GM21528 (cell line): ENCODE data around the gene SLC5A5.
A peak's percentile ranks its signal among the peaks of the same experiment; 100 is the strongest.

Source experiments
- ATAC-seq: cut with Tn5 transposase; IDR thresholded peaks from one replicate; pipeline ENCODE4 v1.9.1; 2021; ENCODE audit warnings: mild to moderate bottlenecking, moderate library complexity; ENCODE audit not compliant: unreplicated experiment, low FRiP score

SLC5A5 gene

GRCh38 chr19:17846146-17846545 is 25.6 kb upstream of the SLC5A5 start:
- no peak for ATAC-seq

DNA sequence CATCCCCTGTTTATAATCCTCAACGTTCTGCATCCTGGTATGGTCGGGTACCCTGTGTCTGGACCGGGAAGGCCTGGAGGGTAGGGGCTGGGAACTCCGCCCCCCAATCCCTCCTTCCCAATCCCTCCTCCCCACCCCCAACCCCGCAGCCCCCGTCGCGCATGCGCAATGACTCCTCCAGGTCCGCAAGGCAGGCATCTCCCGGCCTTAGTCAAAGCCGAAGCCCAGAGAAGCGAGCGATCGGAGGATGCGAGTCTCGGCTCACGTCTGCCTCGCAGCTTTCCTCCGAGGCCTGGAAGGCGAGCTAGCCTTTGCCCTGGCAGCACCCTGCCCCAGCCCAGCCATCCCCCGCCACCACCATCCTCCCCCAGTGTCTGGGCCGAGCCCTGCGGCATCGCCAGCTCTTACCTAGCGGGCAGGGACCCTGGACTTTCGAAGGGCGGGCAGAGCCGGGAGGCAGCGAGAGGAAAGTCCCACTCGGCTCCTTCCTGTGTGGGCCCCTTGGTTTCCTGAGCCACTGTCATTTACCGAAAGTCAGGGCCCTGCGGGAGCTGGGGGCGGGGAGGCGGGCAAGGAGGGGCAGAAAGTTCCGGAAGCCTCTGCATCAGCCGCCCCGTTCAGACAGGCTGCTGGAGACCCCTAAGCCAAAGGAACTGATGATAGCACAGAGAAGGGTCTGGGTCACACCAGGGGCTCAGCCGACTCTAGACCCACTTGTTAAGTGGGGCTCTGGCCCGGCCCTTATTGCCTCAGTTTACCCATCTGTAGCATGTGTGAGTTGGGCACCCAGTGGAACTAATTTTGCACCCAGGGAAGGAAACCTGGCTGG is 24.0 kb upstream of the SLC5A5 start, which contains the start of gene JAK3:
TSS of gene JAK3 (minus strand) at position 445 of the 829 bp plus-strand sequence. CDS start 3,565 bp downstream, outside the sequence.
- peak; percentile 52 for ATAC-seq

DNA sequence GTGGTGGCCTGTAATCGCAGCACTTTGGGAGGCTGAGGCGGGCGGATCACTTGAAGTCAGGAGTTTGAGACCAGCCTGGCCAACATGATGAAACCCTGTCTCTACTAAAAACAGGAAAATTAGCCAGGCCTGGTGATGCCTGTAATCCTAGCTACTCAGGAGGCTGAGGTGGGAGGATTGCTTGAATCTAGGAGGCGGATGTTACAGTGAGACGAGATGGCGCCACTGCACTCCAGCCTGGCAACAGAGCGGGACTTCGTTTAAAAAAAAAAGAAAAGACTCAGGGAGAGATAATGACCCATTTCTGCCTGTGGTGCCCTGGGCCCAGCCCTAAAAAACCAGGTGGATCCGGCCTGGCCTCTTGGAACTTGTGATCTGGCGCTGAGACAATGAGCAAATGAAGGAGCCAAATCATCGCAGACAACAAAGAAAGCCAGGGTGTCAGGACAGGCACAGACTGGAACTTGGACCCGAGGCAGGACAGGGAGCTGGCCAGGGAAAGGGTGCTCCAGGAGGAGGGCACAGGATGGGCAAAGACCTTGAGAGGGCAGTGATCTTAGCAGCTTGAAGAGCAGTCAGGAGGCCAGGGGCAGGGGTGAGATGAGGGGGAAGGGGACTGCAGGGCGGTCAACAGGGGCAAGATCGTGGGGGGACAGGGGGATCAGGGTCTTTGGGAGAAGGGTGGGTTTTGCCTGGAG is 23.0 kb upstream of the SLC5A5 start:
- no peak for ATAC-seq

GRCh38 chr19:17854061-17854460 is 17.7 kb upstream of the SLC5A5 start:
- no peak for ATAC-seq

DNA sequence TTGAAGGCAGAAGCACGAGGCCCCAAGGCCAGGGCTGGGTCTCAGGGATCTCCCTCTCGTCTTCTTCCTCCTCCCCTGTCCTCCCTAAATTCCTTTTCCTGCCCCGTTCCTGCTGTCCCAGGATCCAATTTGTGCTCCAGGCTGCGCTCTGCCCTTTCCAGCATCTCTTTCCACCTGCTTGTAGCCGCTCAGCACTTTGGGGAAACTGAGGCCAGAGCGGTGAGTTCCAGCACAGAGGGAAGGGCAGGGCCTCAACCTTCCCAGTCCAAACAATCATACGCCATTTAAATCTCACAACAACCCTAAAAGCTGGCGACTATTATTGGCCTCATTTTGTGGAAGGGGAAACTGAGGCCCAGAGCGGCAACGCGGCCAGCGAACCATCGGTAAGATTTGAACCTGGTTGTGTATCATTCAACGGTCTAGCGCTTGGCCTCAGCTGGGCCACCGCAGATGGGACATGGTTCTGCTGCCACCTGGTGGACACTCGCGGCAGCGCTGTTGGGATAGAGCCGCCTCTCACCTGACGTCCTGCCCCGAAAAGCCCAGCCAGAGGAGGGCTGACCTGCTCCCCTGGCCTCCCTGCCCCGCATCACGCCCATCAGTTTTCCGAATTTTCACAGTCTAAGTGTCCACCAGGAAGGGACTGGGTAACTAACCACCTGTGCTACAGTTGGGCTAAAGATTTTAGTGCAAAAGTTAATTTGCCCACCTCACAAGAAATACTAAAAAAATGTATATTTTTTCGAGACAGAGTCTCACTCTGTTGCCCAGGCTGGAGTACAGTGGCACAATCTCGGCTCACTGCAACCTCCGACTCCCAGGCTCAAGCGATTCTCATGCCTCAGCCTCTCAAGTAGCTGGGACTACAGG is 16.2 kb upstream of the SLC5A5 start:
- ATAC-seq, result no peak

DNA sequence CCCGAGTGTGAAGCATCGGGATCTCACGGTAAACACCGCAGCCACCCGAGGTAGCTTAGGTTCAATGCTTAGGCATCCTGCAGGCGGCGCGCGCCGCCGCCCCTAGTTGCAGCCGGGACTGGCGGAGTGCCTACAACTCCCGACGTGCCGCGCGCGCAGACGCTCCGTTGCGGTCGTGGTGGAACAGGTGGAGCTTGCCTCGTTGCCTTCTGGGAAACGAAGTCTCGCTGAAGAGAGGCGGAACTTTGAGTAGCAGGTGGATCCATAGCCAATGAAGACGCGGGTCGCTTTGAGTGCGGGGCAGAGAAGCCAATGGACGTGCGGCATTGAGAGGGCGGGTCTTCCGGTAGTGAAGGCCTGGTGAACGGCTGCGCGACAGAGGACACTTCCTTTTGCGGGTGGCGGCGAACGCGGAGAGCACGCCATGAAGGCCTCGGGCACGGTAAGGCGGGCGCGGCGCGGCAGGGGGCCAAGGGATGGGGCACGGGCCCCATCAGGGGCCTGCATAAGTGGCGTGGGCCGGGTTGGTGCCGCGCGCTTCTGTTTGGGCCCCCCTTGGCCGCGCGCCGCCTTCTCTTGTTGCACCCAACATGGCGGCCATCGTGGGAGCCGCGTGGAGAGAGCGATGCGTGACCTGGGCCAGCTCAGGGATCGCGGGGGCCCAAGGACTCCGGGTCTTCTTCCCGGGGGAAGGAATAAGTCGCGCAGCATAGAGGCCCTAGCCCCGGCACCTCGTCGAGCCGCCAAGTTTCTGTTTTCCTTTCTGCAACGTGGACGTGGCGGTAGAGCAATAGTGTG is 12.0 kb upstream of the SLC5A5 start, which contains the start of gene RPL18A:
TSS of gene RPL18A (plus strand) at position 378 of the 798 bp plus-strand sequence. CDS start at position 425, 47 bp downstream.
- peak; percentile 82 for ATAC-seq

DNA sequence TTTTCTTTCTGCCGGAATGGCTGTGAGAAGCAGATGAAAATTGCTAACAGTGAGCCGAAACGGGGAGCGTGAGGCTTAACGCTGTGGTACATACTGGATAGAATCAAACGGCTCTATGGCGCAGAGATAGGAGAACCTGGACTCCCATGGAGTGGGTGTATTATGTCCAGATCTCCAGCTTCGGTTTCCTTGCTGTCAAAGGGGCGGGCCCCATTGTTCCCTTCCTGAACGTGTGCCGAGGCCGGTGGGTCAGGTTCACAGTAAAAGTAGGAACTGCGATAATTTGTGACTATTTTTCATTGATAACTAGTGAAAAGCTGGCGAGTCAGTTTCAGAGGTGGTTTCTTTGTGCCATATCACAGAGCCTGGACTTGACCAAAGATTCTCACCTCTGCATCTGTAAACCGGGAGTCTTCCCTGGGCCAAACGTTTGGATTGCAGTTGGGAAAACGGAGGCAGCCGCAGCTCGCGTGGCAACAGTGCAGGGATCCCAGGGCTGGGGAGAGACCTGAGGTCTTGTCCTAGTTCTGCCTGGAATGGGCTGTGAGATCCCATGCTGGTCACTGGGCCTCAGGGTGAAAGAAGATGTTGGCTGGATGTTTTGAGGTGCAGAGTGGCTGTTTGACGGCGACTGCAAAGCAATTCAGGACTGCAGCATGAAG is 11.3 kb upstream of the SLC5A5 start:
- ATAC-seq, result no peak

DNA sequence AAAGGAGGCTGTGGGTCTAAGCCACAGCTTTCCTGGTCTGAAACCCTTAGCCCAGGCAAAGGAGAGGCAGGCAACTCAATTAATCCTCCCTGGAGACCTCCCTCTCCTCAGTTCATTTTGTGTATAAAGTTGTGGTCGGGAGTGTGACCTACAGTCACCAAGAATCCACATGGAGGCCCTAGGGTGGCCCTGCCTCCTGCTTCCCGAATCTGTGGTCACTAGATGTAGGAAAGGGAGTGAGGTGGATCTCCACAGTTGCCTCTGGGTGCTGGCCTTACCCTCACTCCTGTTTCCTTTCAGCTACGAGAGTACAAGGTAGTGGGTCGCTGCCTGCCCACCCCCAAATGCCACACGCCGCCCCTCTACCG is 10.8 kb upstream of the SLC5A5 start:
- ATAC-seq, result no peak

GRCh38 chr19:17861542-17862402 is 10.0 kb upstream of the SLC5A5 start:
- ATAC-seq, result no peak

- no peak for ATAC-seq
Observed at GRCh38 chr19:17862711-17863519, 8.8 kb upstream of the SLC5A5 start.

DNA sequence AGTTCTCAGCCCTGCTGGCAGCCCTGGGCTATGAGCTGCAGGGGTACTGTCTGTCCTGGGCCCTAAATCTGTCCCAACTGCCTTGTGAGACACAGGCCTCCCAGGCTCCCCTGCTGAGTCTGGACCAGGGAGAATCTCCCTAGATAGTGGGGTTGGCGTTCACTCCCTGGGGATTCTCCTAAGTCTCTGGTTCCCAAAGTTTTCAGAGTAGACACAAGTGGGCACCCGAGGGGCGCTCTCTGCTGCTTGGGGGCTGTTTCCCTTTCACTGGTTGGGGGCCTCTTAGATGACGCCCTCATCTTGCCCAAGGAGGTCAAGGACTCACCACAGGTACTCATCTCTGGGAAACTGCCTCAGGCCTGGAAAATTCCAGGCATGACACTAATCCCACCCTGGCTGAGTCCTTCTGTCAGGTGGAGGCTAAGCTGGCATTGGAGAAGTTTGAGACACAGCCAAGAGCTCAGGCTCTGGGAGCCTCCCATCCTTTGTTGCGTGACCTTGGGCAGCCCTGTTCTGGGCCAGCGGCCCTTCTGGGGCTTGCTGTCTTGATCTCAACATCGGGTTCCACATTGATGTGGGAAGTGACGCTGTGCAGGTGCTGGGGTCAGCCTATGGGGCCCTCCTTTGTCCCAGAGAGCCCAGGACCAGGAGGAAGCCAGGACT is 8.1 kb upstream of the SLC5A5 start:
- ATAC-seq, result no peak

- ATAC-seq, result no peak
Observed at GRCh38 chr19:17865364-17866311, 6.1 kb upstream of the SLC5A5 start.

- ATAC-seq, result no peak
Observed at GRCh38 chr19:17866312-17866963, 5.3 kb upstream of the SLC5A5 start.

DNA sequence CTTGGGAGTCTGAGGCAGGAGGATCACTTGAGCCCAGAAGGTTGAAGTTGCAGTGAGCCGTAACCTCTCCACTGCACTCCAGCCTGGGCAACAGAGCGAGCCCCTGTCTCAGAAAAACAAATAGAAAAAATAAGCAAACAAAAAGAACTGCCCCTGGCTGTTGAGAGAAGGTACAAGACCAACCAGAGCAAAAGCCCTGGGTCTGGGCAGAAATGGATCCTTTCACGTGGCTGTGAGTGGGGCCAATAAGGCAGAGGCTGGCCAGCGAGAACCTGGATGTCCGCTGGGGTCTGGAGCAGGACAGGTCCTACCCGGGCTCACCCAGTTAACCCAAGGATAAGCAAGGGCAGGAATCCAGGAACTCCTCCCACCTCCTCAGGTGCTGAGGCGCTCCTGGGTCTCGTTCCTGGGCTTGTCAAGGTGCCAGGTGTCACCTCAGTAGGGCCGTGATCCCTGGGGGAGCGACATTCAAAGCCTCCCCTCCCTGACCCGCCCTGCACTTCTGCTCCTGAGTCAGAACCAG is 4.7 kb upstream of the SLC5A5 start:
- ATAC-seq, result no peak

GRCh38 chr19:17868669-17869068 is 3.1 kb upstream of the SLC5A5 start:
- ATAC-seq, result no peak
